K562 (cell line): Measurements from ENCODE around the gene SP140L.
A peak's percentile ranks its signal among the peaks of the same experiment; 100 is the strongest.

Experiments used
- GTF2F1 ChIP-seq: IDR thresholded peaks from 2 replicates; pipeline ENCODE4 v1.6.1; 2011; ENCODE audit warnings: low read depth, low read length, improper control_type of control experiment
- MAFK ChIP-seq: IDR thresholded peaks from 2 replicates; pipeline ENCODE4 v1.6.1; 2011; ENCODE audit warnings: low read length, improper control_type of control experiment
- MYC ChIP-seq, 2 experiments: fragments of 250-450 bp in 1 of 2; sonication (Bioruptor Pico) in 1 of 2; IDR thresholded peaks; 2 replicates each; pipeline versions ENCODE4 v1.5.1 to v1.6.1; 2012 to 2021; ENCODE audit warnings: low read depth in 2 of 2, borderline replicate concordance in 1 of 2, improper control_type of control experiment in 1 of 2, low read length in 1 of 2, mild to moderate bottlenecking in 1 of 2, moderate library complexity in 1 of 2
- POLR2A ChIP-seq: fragments of 450-650 bp; conservative IDR thresholded peaks from 2 replicates; pipeline ENCODE4 v1.6.1; 2016
- RCOR1 ChIP-seq, 2 experiments: IDR thresholded peaks; 2 replicates each; pipeline ENCODE4 v1.6.1; 2012; ENCODE audit warnings: low read depth in 2 of 2, low read length in 2 of 2, borderline replicate concordance in 1 of 2, improper control_type of control experiment in 1 of 2
- SP1 ChIP-seq: sonication (generic); formaldehyde crosslinking; IDR thresholded peaks from 2 replicates; pipeline ENCODE4 v1.8.1; 2022; ENCODE audit warnings: mild to moderate bottlenecking, missing genetic modification reagents
- TEAD4 ChIP-seq, 2 experiments: sonication (generic) in 1 of 2; formaldehyde crosslinking in 1 of 2; IDR thresholded peaks; 2 replicates each; pipeline versions ENCODE4 v1.6.1 to v1.8.0; 2012 to 2022; ENCODE audit warnings: borderline replicate concordance in 1 of 2, inconsistent platforms in 1 of 2, low read length in 1 of 2, mild to moderate bottlenecking in 1 of 2, missing genetic modification reagents in 1 of 2
- TSC22D4 ChIP-seq: fragments of 450-650 bp; IDR thresholded peaks from 2 replicates; pipeline ENCODE4 v1.6.1; 2016; ENCODE audit warnings: missing genetic modification characterization, missing biosample characterization, control low read depth
- WHSC1 ChIP-seq: IDR thresholded peaks from one replicate; pipeline ENCODE4 v1.6.1; 2012; ENCODE audit warnings: low read length, control low read depth, inconsistent platforms
- TF ChIP-seq, protein P1 (sequence below), 3 experiments: IDR thresholded peaks in 2 of 3; conservative IDR thresholded peaks in 1 of 3; 2 replicates each; pipeline ENCODE4 v1.5.1; 2011 to 2012; ENCODE audit warnings: low read length in 3 of 3, mild to moderate bottlenecking in 3 of 3, control low read depth in 2 of 3, improper control_type of control experiment in 1 of 3, inconsistent platforms in 1 of 3, low read depth in 1 of 3, mixed read lengths in 1 of 3, moderate library complexity in 1 of 3; ENCODE audit not compliant: insufficient read depth in 2 of 3
- TF ChIP-seq, protein P2 (sequence below), 2 experiments: fragments of 450-650 bp; formaldehyde crosslinking in 1 of 2; IDR thresholded peaks; 2 replicates each; pipeline versions ENCODE4 v1.4.0 to v1.6.1; 2014 to 2020; ENCODE audit warnings: mild to moderate bottlenecking in 2 of 2, borderline replicate concordance in 1 of 2, low read depth in 1 of 2
- TF ChIP-seq, protein P3 (sequence below), 2 experiments: IDR thresholded peaks; 2 replicates each; pipeline ENCODE4 v1.6.1; 2011; ENCODE audit warnings: borderline replicate concordance in 1 of 2, control low read depth in 1 of 2, low read depth in 1 of 2, low read length in 1 of 2, mild to moderate bottlenecking in 1 of 2, mixed read lengths in 1 of 2, moderate library complexity in 1 of 2; ENCODE audit not compliant: insufficient read depth in 1 of 2, insufficient read length in 1 of 2, poor library complexity in 1 of 2, severe bottlenecking in 1 of 2; ENCODE audit errors: extremely low read depth in 1 of 2
- TF ChIP-seq, protein P4 (sequence below): sonication (generic); formaldehyde crosslinking; IDR thresholded peaks from 2 replicates; pipeline ENCODE4 v1.5.0; 2020; ENCODE audit warnings: missing genetic modification reagents

DNA sequence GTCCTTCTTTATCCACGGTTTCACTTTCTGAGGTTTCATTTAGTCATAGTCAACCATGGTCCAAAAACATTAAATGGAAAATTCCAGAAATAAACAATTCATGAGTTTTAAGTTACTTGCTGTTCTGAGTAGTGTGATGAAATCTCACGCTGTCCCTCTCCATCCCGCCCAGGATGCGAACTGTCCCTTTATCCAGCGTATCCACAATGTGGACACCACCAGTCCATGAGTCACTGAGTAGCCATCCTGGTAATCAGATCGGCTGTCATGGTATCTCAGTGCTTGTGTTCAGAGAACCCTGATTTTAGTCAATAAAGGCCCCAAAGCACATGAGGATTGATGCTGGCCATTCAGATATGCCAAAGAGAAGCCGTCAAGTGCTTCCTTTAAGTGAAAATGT lies 3.7 kb downstream of the SP140L start:
- TF ChIP-seq TEAD4 (IDR thresholded peaks at IDR 0.05; ENCODE audit: low read length) (peak; percentile 38; the same call in 1 of the 2 replicates), TEAD4 (CRISPR knock-in tag; IDR thresholded peaks at IDR 0.05; ENCODE audit: borderline replicate concordance) (no peak), TSC22D4 (tag) (no peak), RCOR1 (IDR thresholded peaks at IDR 0.05; ENCODE audit: borderline replicate concordance in 1 of 2, low read depth in 2 of 2, low read length in 2 of 2) (peak in 1 of 2 experiments; percentile 95; a peak in 2 of 4 replicates), SP1 (no peak), WHSC1 (no peak), MYC (IDR thresholded peaks at IDR 0.05; ENCODE audit: low read depth, low read length) (peak; percentile 44; the same call in 1 of the 2 replicates), MYC (CRISPR knock-in tag; IDR thresholded peaks at IDR 0.05; ENCODE audit: borderline replicate concordance, low read depth) (no peak), POLR2A (no peak), GTF2F1 (no peak), MAFK (no peak)
- TF ChIP-seq, protein P1, sequence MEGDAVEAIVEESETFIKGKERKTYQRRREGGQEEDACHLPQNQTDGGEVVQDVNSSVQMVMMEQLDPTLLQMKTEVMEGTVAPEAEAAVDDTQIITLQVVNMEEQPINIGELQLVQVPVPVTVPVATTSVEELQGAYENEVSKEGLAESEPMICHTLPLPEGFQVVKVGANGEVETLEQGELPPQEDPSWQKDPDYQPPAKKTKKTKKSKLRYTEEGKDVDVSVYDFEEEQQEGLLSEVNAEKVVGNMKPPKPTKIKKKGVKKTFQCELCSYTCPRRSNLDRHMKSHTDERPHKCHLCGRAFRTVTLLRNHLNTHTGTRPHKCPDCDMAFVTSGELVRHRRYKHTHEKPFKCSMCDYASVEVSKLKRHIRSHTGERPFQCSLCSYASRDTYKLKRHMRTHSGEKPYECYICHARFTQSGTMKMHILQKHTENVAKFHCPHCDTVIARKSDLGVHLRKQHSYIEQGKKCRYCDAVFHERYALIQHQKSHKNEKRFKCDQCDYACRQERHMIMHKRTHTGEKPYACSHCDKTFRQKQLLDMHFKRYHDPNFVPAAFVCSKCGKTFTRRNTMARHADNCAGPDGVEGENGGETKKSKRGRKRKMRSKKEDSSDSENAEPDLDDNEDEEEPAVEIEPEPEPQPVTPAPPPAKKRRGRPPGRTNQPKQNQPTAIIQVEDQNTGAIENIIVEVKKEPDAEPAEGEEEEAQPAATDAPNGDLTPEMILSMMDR (IDR thresholded peaks at IDR 0.05 in 2 of 3, conservative IDR thresholded peaks at IDR 0.05 in 1 of 3; ENCODE audit: insufficient read depth in 2 of 3, low read depth in 1 of 3, low read length in 3 of 3): no peak
- TF ChIP-seq, protein P2, sequence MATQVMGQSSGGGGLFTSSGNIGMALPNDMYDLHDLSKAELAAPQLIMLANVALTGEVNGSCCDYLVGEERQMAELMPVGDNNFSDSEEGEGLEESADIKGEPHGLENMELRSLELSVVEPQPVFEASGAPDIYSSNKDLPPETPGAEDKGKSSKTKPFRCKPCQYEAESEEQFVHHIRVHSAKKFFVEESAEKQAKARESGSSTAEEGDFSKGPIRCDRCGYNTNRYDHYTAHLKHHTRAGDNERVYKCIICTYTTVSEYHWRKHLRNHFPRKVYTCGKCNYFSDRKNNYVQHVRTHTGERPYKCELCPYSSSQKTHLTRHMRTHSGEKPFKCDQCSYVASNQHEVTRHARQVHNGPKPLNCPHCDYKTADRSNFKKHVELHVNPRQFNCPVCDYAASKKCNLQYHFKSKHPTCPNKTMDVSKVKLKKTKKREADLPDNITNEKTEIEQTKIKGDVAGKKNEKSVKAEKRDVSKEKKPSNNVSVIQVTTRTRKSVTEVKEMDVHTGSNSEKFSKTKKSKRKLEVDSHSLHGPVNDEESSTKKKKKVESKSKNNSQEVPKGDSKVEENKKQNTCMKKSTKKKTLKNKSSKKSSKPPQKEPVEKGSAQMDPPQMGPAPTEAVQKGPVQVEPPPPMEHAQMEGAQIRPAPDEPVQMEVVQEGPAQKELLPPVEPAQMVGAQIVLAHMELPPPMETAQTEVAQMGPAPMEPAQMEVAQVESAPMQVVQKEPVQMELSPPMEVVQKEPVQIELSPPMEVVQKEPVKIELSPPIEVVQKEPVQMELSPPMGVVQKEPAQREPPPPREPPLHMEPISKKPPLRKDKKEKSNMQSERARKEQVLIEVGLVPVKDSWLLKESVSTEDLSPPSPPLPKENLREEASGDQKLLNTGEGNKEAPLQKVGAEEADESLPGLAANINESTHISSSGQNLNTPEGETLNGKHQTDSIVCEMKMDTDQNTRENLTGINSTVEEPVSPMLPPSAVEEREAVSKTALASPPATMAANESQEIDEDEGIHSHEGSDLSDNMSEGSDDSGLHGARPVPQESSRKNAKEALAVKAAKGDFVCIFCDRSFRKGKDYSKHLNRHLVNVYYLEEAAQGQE (IDR thresholded peaks at IDR 0.05; ENCODE audit: borderline replicate concordance): no peak
- TF ChIP-seq, protein P2 (CRISPR knock-in tag; IDR thresholded peaks at IDR 0.05; ENCODE audit: low read depth): no peak
- TF ChIP-seq, protein P3, sequence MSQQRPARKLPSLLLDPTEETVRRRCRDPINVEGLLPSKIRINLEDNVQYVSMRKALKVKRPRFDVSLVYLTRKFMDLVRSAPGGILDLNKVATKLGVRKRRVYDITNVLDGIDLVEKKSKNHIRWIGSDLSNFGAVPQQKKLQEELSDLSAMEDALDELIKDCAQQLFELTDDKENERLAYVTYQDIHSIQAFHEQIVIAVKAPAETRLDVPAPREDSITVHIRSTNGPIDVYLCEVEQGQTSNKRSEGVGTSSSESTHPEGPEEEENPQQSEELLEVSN (IDR thresholded peaks at IDR 0.05; ENCODE audit: borderline replicate concordance in 1 of 2, extremely low read depth in 1 of 2, insufficient read depth in 1 of 2, insufficient read length in 1 of 2, low read depth in 1 of 2, low read length in 1 of 2, poor library complexity in 1 of 2, severe bottlenecking in 1 of 2): no peak
- TF ChIP-seq, protein P4, sequence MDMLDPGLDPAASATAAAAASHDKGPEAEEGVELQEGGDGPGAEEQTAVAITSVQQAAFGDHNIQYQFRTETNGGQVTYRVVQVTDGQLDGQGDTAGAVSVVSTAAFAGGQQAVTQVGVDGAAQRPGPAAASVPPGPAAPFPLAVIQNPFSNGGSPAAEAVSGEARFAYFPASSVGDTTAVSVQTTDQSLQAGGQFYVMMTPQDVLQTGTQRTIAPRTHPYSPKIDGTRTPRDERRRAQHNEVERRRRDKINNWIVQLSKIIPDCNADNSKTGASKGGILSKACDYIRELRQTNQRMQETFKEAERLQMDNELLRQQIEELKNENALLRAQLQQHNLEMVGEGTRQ (CRISPR knock-in tag): no peak
